Small intestine (tissue), 16 donors: ENCODE data around the gene GPS1. TPM values are rescaled to one million over a fixed set of nuclear protein-coding genes. Genes with fewer than 3 reads are reported as not detected.

Experiments used
- DNase-seq, 2 donors: peaks; one replicate each; pipeline versions ENCODE4 v3.0.0 to v3.0.0-alpha.2; 2013
- FAIRE-seq: peaks from 2 replicates; lab custom pipeline; 2012; peaks lifted over from hg19 to GRCh38; lab: Jason Lieb, UNC
- H3K27ac ChIP-seq, 3 donors: one replicate each; pipeline ENCODE4 v1.5.1; 2013; ENCODE audit warnings: low read length in 2 of 3, mild to moderate bottlenecking in 2 of 3, control low read depth in 1 of 3, inconsistent platforms in 1 of 3, low read depth in 1 of 3, moderate library complexity in 1 of 3
- H3K27me3 ChIP-seq, 3 donors: one replicate each; pipeline ENCODE4 v1.6.1; 2013; ENCODE audit warnings: low read length in 3 of 3, inconsistent platforms in 1 of 3; ENCODE audit not compliant: control insufficient read depth in 3 of 3, insufficient read depth in 3 of 3
- H3K36me3 ChIP-seq, 3 donors: one replicate each; pipeline ENCODE4 v1.6.1; 2013; ENCODE audit warnings: low read length in 3 of 3, inconsistent platforms in 1 of 3, low read depth in 1 of 3, mild to moderate bottlenecking in 1 of 3, moderate library complexity in 1 of 3; ENCODE audit not compliant: control insufficient read depth in 3 of 3, insufficient read depth in 2 of 3
- H3K4me1 ChIP-seq, 3 donors: one replicate each; pipeline ENCODE4 v1.6.1; 2013; ENCODE audit warnings: low read length in 2 of 3, inconsistent platforms in 1 of 3, low read depth in 1 of 3, mild to moderate bottlenecking in 1 of 3, moderate library complexity in 1 of 3; ENCODE audit not compliant: control insufficient read depth in 3 of 3, insufficient read depth in 2 of 3
- H3K4me3 ChIP-seq, 3 donors: one replicate each; pipeline ENCODE4 v1.5.1; 2013; ENCODE audit warnings: low read length in 3 of 3, control low read depth in 1 of 3, inconsistent platforms in 1 of 3, low read depth in 1 of 3, mild to moderate bottlenecking in 1 of 3, moderate library complexity in 1 of 3
- H3K9me3 ChIP-seq, 2 donors: one replicate each; pipeline ENCODE4 v1.6.1; 2013; ENCODE audit warnings: low read depth in 1 of 2, low read length in 1 of 2; ENCODE audit not compliant: control insufficient read depth in 2 of 2, insufficient read depth in 1 of 2
- WGBS, 3 donors: extraction: QIAGEN DNeasy Blood & Tissue Kit; methylation state at CpG; one replicate each; pipeline ENCODE4 v1.1.7; 2013; 5-methylcytosine and 5-hydroxymethylcytosine counted together
- long read RNA-seq, 10 donors: transcript quantifications; one replicate each; lab custom pipeline, GENCODE V29; 2026
- polyA plus RNA-seq, 4 donors: library from polyadenylated mRNA; stranded (reverse) in 3 of 4; unstranded in 1 of 4; fragments of 200-250 nt in 3 of 4; fragments of 120-200 nt in 1 of 4; gene quantifications; one replicate each; pipeline versions ENCODE4 v1.2.1 to v1.2.3, GENCODE V29; 2013
- donor health status: healthy with polysubstance abuse.
- donor health status: control.
- donor health status: control.
- donor health status: Bipolar disorder and iron deficiency.
- donor health status: healthy.

The GPS1 gene
- polyA plus RNA-seq, result 100 to 1,000 TPM in 2 of 4 donors, 10 to 100 TPM in 2; 80.4 to 161 (median 120) TPM
- long read RNA-seq, donor 1, result 0 reads
- long read RNA-seq, donor 2, partial matches to known transcripts, result 0 of 9 reads
- long read RNA-seq, donor 2, other reads (novel, unspliced or antisense), result 5 of 9 reads
- long read RNA-seq, donor 3, partial matches to known transcripts, result 18 of 21 reads
- long read RNA-seq, donor 3, other reads (novel, unspliced or antisense), result 0 of 21 reads
- long read RNA-seq, donor 4, result 0 reads
- long read RNA-seq, donor 5, partial matches to known transcripts, result 0 of 1 reads
- long read RNA-seq, donor 5, other reads (novel, unspliced or antisense), result 0 of 1 reads
- long read RNA-seq, donor 6, partial matches to known transcripts, result 12 of 22 reads
- long read RNA-seq, donor 6, other reads (novel, unspliced or antisense), result 0 of 22 reads
- long read RNA-seq, donor 7, transcript GPS1-226 (13 exons, 1,839 nt), result minor isoform, 7 of 106 reads
- long read RNA-seq, donor 7, transcript GPS1-208 (13 exons, 1,874 nt), result major isoform, 20 of 106 reads
- long read RNA-seq, donor 7, partial matches to known transcripts, result 41 of 106 reads
- long read RNA-seq, donor 7, other reads (novel, unspliced or antisense), result 35 of 106 reads
- long read RNA-seq, donor 8, partial matches to known transcripts, result 0 of 3 reads
- long read RNA-seq, donor 8, other reads (novel, unspliced or antisense), result 0 of 3 reads
- long read RNA-seq, donor 9, partial matches to known transcripts, result 0 of 1 reads
- long read RNA-seq, donor 9, other reads (novel, unspliced or antisense), result 0 of 1 reads
- long read RNA-seq, donor 10, transcript GPS1-208 (13 exons, 1,874 nt), result major isoform, 16 of 73 reads
- long read RNA-seq, donor 10, partial matches to known transcripts, result 25 of 73 reads
- long read RNA-seq, donor 10, other reads (novel, unspliced or antisense), result 25 of 73 reads

DNA sequence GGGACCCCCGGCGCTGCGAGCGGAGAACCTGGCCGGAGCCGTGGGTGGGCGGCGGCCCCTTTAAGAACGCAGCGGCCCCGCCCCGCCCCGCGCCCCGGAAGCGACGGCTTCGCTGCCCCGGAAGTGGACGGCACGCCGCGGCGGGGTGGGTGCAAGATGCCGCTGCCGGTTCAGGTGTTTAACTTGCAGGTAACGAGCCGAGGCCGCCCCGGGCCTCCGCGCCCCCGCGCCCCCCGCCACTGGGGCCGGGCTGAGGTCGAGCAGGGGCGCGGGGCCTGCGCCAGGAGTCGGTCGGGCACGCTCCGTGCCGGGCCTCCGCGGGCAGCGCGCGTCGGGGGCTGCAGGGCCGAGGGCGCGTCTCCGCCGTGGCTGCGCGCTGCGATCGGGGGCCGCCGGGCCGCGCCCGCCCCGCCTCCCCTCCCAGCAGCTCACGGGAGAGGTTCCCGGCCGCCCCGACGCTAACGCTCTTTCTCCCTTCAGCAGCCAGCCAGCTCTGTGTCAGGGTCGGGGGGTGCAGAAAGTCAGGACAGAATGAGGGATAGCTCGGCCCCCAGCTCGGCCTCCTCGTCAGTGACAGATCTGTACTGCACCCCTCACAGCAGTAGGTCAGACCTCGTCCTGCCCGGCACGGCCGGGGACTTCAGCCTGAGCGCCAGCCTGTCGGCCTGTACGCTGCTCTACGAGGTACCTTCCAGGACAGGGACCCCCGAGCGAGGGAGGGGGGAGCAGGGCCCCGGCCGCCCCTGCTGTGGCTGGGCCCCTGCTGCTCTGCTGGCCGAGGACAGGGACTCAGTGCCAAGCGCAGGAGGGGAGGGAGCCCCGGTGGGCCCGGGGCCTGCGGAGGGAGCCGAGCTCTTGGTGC is at the start of gene GPS1, which contains the start of gene RFNG:
TSS of gene GPS1 (plus strand) at position 123 of the 862 bp plus-strand sequence. CDS start at position 157, 34 bp downstream.
TSS of gene RFNG (minus strand) at position 36 of the 862 bp plus-strand sequence. CDS start 45 bp downstream, outside the sequence.
- H3K36me3 ChIP-seq, result peaks cover 2 to 76% (median 10%) of the 10 kb centered on the region in 3 donors
- no peaks in the 10 kb centered on the region for H3K9me3 ChIP-seq
- peaks cover 2 to 18% (median 4%) of the 10 kb centered on the region in 3 donors for H3K4me1 ChIP-seq
- no peaks in the 10 kb centered on the region for H3K27me3 ChIP-seq
- FAIRE-seq (no peak), DNase-seq (peak; percentile 75 to 90)
- peak within 1 kb of the TSS; percentile 64 to 98 (median 86) for H3K4me3 ChIP-seq
- 0 to 1% (median 0%) methylated on average over 61 to 94 of the region's 94 CpGs for WGBS, 3 donors
- peak within 1 kb of the TSS in 2 of 3 donors; percentile 13 to 24 for H3K27ac ChIP-seq

DNA sequence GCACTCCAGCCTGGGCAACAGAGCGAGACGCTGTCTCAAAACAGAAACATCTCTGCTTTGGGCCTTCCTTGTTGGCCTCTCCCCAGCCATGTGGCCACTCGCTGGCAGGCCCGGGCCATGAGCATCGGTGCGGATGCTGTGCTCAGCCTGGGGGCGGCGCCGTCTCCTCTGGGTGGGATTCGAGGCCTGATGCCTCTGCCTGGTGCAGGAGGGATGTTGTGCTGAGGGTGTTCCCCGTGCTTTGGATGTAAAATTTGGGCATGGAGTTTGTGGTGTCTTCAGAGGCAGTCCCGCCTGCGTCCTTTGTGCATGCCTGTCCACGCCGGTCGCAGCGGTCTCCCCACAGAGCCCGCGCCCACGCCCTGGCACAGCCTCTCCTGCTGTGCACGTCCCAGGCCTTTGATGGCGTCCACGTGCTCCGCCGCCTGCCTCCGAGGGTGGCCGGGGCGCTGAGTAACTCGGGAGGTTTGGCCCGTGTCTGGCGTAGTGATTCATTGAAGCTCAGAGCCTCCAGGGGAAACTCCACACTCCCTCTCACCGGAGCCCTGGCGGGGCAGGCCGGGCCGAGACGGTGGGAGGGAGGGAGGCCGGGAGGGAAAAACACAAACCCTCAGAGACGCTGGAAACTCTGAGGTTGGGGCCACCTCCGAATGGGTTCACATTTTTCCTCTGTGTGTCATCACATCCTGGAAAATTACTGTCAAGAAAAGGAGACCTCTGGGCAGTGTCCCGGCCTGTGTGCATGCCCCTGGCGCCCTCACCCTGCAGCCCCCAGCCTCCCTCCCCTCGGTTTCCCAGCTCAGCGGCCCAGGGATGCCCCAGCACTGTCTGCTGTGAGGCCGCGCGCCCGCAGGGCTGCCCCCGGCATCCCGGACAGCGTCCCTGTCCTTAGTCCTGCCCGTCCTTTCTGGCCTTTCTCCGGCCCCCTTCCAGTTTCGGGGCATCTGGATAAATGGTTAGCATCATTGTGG is 48.0 kb upstream of the GPS1 start:
- peaks cover 0 to 53% (median 2%) of the 10 kb centered on the region in 3 donors for H3K36me3 ChIP-seq
- H3K27ac ChIP-seq, result no peak overlapping the region
- H3K9me3 ChIP-seq, result no peaks in the 10 kb centered on the region
- H3K4me3 ChIP-seq, result no peak overlapping the region
- no peaks in the 10 kb centered on the region for H3K27me3 ChIP-seq
- FAIRE-seq (no peak), DNase-seq (no peak)
- peaks cover 0 to 23% (median 2%) of the 10 kb centered on the region in 3 donors for H3K4me1 ChIP-seq
- 74 to 90% (median 85%) methylated on average over 53 of the region's 53 CpGs for WGBS, 3 donors

DNA sequence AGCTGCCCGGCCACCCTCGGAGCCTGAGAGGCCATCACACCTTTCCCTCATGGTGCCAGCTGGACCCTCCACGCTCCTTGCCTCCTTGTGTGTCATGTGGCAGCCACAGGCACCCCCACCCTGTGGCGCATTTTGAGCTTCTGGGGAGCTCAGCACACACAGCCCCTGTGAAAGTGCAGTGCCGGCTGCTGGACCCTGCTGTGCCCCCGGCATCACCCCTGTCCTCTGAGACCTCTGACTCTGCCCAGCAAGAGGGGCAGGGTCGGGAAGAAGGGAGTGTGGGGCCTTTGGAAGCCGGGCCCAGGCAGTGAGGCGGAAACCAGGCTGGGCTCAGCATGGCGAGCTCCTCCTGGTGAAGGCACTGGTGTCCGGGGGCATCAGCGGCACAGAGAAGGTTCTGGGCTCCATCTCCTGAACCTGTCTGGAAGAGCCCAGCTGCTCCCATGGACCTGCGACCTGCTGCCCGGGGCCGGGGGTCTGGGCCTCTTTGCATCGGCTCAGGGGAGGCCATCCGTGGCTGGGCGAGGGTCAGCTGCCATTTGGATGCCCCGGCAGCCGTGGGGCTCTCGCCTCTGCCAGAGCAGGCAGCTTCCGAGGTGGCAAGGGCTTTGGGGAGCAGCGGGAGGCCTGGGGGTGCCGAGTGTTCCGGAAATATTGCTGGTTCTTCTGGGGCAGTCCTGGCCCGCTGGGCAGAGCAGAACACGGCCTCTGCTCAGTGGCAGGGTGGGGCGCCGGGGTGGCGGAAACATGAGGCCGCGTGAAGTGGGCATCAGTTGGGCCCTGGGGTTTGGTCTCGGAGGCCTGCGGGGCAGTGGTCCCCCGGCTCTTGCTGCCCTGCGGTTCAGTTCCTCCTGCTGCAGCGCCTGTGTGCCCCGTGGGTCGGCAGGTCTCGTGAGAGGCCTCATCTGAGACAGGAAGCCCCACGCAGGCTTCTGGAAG is 46.9 kb upstream of the GPS1 start:
- Histone ChIP-seq H3K9me3 (no peaks in the 10 kb centered on the region), H3K4me1 (peaks cover 0 to 20% (median 2%) of the 10 kb centered on the region in 3 donors), H3K36me3 (peaks cover 0 to 55% (median 2%) of the 10 kb centered on the region in 3 donors), H3K27ac (no peak overlapping the region), H3K27me3 (no peaks in the 10 kb centered on the region), H3K4me3 (no peak overlapping the region)
- 87 to 91% (median 89%) methylated on average over 34 to 41 of the region's 41 CpGs for WGBS, 3 donors
- FAIRE-seq, result no peak
- DNase-seq, result no peak

DNA sequence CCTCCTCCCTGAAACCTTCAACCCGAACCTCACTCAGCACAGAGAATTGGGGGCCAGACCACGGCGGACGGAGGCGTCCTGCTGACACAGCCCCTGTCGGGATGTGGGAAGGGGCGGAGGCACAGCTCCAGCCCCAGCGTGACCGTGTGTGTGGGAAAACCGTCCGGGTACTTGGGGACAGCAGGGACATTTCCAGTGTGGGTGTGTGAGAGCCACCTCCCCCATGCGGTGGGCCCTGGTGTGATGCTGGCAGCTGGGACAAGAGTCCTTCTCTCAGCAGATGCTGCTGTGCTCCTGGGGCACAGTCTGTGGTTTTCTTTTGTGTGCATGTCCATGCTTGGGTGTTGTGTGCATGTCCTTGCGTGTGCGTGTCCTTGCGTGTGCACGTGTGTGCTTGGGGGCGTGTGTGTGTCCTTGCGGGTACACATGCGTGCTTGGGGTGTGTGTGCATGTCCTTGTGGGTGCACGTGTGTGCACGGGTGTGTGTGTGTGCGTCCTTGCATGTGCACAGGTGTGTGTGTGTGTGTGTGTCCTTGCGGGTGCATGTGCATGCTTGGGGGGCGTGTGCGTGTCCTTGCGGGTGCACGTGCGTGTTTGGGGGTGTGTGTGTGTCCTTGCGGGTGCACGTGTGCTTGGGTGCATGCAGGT is 45.9 kb upstream of the GPS1 start:
- H3K27ac ChIP-seq, result no peak overlapping the region
- 89 to 91% (median 89%) methylated on average over 28 to 30 of the region's 30 CpGs for WGBS, 3 donors
- no peak for DNase-seq

DNA sequence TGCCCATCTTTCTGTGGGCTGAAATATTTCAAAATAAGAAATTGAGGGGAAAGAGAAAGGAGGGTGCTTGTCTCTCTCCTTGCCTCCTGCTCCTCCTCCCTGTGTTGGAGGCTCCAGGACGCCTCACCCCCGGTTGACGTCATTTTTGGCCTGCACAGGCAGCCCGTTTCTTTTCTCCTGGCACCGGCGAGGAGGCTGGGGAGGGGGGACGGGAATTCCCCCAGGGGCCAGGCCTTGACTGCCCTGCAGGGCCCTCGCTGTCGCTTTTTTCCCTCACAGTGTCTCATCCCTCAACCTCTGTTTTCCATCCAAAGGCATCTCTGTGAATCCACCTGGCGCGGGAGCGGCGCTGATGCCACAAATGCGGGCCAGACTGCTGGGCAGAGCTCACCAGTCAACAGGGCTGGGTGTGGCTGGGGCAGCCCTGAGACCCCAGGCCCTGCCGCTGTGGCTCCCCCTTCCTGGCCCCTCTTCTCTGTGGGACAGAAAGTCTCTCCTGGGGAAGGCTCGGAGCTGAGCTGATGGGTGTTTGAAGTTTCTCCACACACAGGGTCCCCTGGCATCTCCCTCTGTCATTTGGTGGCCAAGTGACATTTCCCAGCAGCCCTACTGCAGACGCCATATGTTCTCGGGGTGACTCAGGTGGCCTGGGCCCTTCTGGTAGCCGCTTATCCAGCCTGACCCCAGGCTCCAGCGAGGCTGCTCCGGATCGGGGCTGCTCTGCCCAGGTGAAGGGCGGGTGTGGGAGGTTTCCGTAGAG is 45.0 kb upstream of the GPS1 start:
- H3K4me3 ChIP-seq, result no peak overlapping the region
- no peaks in the 10 kb centered on the region for H3K9me3 ChIP-seq
- DNase-seq, result no peak
- H3K27ac ChIP-seq, result no peak overlapping the region
- H3K36me3 ChIP-seq, result peaks cover 0 to 67% (median 2%) of the 10 kb centered on the region in 3 donors
- peaks cover 0 to 1% (median 0%) of the 10 kb centered on the region in 3 donors for H3K4me1 ChIP-seq
- H3K27me3 ChIP-seq, result no peaks in the 10 kb centered on the region
- 81 to 90% (median 86%) methylated on average over 23 to 24 of the region's 24 CpGs for WGBS, 3 donors
- no peak for FAIRE-seq

More for the DNA sequence above, 45.9 kb upstream of the GPS1 start:
- Histone ChIP-seq H3K27me3 (no peaks in the 10 kb centered on the region), H3K4me1 (peaks cover 0 to 10% (median 0%) of the 10 kb centered on the region in 3 donors), H3K4me3 (no peak overlapping the region), H3K9me3 (no peaks in the 10 kb centered on the region), H3K36me3 (peaks cover 0 to 60% (median 2%) of the 10 kb centered on the region in 3 donors)
- FAIRE-seq, result no peak

DNA sequence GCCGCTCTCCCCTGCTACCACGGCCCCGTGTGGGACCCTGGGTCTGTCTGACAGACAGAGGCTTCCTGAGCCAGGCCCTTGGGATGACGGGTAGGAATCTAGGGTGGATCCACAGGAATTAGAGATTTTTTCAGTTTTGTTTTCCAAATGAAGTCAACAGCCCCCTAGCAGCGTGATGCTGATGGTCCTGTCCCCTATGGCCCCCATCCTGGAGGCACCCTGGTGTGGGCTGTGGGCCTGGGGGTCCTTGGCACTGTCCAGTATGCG is 44.5 kb upstream of the GPS1 start:
- no peaks in the 10 kb centered on the region for H3K27me3 ChIP-seq
- 86 to 96% (median 88%) methylated on average over 6 of the region's 6 CpGs for WGBS, 3 donors
- no peaks in the 10 kb centered on the region for H3K9me3 ChIP-seq
- FAIRE-seq (no peak), DNase-seq (no peak)
- H3K4me3 ChIP-seq, result no peak overlapping the region
- H3K4me1 ChIP-seq, result no peaks in the 10 kb centered on the region
- H3K27ac ChIP-seq, result no peak overlapping the region
- peaks cover 0 to 72% (median 2%) of the 10 kb centered on the region in 3 donors for H3K36me3 ChIP-seq
